Brain microvascular endothelial cell (primary cell): Measurements from ENCODE around the gene TOMM70.
"Not testable (repeated sequence)": the region's sequence is repeated elsewhere in the genome, so short reads cannot be mapped to it uniquely, and the experiment has no call there.

Experiments
- DNase-seq: peaks from one replicate; pipeline ENCODE4 v3.0.0-alpha.2; 2020
- H3K27ac ChIP-seq: fragments of 250-450 bp; sonication (Bioruptor Pico); 2 replicates; pipeline ENCODE4 v1.5.1; 2020; ENCODE audit warnings: mild to moderate bottlenecking, moderate library complexity
- H3K27me3 ChIP-seq: fragments of 250-450 bp; sonication (Bioruptor Pico); replicated peaks from 2 replicates; pipeline ENCODE4 v1.5.1; 2020; ENCODE audit warnings: mild to moderate bottlenecking
- H3K36me3 ChIP-seq: fragments of 250-450 bp; sonication (Bioruptor Pico); replicated peaks from 2 replicates; pipeline ENCODE4 v1.5.1; 2020; ENCODE audit warnings: mild to moderate bottlenecking
- H3K4me3 ChIP-seq: 2 replicates; pipeline ENCODE4 v1.5.1; 2011; ENCODE audit warnings: low read depth, mild to moderate bottlenecking, control low read depth, low read length, moderate library complexity
- in situ Hi-C: cut with HindIII; loops from 2 replicates; pipeline ENCODE4 v1.10.0; 2017; ENCODE audit warnings: low sequenced_read_pairs, low pct_ligation_motif_present
- TF ChIP-seq, protein P1 (sequence below): IDR thresholded peaks from 2 replicates; pipeline ENCODE4 v1.5.1; 2011; ENCODE audit warnings: low read depth, mild to moderate bottlenecking, moderate library complexity, low read length, control low read depth, inconsistent platforms; ENCODE audit errors: missing control alignments

TOMM70 gene

DNA sequence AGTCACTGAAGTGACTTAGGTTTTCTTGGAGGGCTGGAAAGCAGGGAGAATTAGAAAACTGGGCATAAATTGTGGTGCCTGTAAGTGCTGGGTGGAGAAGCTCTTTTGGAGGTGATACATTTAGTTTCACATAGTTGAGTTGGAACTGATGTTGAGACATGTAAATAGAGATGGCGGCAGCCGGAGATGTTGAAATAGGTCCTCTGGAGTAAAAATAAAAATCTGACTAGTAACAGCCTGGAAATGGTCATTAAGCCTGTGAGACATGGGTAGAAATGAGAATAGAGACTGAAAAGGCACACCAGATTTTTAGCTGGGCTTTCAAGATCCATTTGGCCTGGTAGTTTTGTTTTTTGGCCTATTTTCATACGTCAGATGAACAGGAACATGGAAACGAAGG is 69.2 kb downstream of the TOMM70 start:
- in situ Hi-C loops: no loop called here
- Histone ChIP-seq H3K27ac (no peak overlapping the region), H3K36me3 (peaks cover 4% of the 10 kb centered on the region), H3K4me3 (no peak overlapping the region), H3K27me3 (no peaks in the 10 kb centered on the region)
- no peak for DNase-seq
- TF ChIP-seq, protein P1, sequence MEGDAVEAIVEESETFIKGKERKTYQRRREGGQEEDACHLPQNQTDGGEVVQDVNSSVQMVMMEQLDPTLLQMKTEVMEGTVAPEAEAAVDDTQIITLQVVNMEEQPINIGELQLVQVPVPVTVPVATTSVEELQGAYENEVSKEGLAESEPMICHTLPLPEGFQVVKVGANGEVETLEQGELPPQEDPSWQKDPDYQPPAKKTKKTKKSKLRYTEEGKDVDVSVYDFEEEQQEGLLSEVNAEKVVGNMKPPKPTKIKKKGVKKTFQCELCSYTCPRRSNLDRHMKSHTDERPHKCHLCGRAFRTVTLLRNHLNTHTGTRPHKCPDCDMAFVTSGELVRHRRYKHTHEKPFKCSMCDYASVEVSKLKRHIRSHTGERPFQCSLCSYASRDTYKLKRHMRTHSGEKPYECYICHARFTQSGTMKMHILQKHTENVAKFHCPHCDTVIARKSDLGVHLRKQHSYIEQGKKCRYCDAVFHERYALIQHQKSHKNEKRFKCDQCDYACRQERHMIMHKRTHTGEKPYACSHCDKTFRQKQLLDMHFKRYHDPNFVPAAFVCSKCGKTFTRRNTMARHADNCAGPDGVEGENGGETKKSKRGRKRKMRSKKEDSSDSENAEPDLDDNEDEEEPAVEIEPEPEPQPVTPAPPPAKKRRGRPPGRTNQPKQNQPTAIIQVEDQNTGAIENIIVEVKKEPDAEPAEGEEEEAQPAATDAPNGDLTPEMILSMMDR: no peak

DNA sequence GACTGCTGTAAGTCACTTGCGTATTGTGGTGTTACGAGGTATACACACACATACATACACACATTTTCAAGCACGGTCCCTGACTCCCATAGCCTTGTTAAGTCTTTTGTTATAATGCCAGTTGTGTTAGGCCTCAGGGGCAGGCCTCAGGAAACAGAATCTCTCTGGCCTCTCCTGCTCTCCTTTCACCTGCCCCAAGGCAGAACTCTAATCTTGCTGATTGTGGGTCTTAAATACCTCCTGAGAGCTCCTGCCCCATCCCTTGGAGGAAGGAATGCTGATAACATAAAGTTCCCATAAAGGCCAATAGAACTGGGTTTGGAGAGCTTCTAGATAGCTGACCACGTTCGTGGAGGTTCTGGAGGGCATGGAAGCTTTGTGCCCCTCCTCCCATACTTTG is 70.2 kb downstream of the TOMM70 start:
- no peaks in the 10 kb centered on the region for H3K27me3 ChIP-seq
- H3K36me3 ChIP-seq: peaks cover 7% of the 10 kb centered on the region
- in situ Hi-C loops: no loop called here
- TF ChIP-seq, protein P1: no peak
- DNase-seq: no peak
- no peak overlapping the region for H3K4me3 ChIP-seq
- no peak overlapping the region for H3K27ac ChIP-seq

DNA sequence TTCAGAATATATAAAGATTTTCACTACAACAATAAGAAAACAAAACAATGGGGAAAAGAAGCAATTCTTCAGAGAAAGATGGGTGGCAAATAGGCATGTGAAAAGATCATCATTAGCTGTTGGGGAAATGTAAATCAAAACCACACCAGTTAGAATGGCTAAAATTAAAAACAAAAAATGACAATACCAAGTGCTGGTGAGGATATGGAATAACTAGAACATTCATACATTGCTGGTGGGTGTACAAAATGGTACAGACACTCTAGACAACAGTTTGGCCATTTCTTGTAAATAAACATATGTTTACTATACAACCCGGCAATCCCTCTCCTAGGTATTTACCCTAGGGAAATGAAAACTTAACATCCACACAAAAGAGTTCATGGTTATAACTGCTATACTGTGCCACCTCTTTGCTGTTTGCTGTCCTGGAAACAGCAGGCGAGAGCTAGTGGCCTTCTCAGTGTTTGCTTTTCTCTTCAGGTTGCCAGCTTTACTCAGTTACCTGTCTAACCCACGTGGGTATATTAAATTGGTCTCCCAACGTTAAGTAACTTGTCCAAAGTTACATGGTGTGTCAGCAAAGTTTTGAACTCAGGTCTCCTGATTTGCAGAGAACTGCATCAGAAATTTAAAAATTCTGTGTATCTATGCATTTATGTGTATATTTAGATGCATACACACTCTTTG is 70.9 kb downstream of the TOMM70 start:
- Histone ChIP-seq H3K27me3 (no peaks in the 10 kb centered on the region), H3K27ac (no peak overlapping the region), H3K4me3 (no peak overlapping the region), H3K36me3 (peaks cover 9% of the 10 kb centered on the region)
- TF ChIP-seq, protein P1: no peak
- DNase-seq: no peak
- in situ Hi-C loops: no loop called here

DNA sequence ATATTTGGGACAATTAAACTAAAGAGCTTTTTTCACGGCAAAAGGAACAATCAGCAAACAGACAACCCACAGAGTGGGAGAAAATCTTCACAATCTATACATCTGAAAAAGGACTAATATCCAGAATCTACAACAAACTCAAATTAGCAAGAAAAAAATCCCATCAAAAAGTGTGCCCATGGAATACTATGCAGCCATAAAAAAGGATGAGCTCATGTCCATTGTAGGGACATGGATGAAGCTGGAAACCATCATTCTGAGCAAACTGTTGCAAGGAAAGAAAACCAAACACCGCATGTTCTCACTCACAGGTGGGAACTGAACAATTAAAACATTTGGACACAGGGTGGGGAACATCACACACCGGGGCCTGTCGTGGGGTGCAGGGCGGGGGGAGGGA is 73.5 kb downstream of the TOMM70 start:
- H3K27me3 ChIP-seq, H3K27ac ChIP-seq, H3K4me3 ChIP-seq, DNase-seq, H3K36me3 ChIP-seq, in situ Hi-C loops: not testable (repeated sequence)

DNA sequence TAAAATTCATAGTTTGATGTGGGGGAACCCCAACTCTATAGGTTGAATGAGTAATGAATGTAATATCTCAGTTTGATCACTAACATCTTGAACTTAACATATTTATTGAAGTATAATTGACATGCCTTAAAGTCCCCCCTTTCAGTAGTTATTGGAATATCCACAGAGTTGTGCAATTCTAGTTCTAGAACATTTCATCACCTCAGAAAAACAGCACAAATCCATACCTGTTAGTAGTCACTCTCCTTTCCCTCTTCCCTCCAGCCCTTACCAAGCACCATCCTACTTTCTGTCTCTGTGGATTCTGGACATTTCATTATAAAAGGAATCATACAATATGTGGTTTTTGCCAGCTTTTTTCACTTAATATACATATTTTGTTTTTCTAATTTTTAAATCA is 75.1 kb downstream of the TOMM70 start:
- H3K27ac ChIP-seq: no peak overlapping the region
- no peak for DNase-seq
- no peaks in the 10 kb centered on the region for H3K27me3 ChIP-seq
- in situ Hi-C loops: no loop called here
- H3K36me3 ChIP-seq: peaks cover 9% of the 10 kb centered on the region
- TF ChIP-seq, protein P1: no peak
- H3K4me3 ChIP-seq: no peak overlapping the region

DNA sequence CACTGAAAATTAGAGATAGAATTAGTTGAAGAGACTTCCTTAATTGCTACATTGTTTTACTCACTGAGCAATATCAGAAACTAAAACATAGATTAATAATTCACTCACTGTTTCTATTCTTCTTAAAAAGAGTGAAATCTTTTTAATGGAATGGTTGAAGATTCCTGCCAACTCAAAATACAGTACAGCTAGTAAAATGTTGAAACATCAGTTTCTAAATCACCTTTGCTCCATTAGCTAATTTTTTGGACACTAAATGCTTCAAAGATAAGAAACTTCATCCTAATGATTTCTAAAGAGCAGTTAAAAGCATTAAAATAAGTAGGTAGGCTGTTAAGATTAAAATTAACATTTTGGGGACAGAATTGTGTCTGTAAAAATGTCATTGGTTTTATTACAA is 76.8 kb downstream of the TOMM70 start:
- Histone ChIP-seq H3K36me3 (peaks cover 15% of the 10 kb centered on the region), H3K27ac (no peak overlapping the region), H3K27me3 (no peaks in the 10 kb centered on the region), H3K4me3 (no peak overlapping the region)
- TF ChIP-seq, protein P1: no peak
- DNase-seq: no peak
- in situ Hi-C loops: no loop called here
